Suprapubic skin (tissue), 4 donors: ENCODE measurements around the gene NDRG4.

ENCODE experiments used
- CTCF ChIP-seq, 2 donors: fragments of 200-600 bp in 1 of 2; fragments of 450-650 bp in 1 of 2; sonication (generic) in 1 of 2; IDR thresholded peaks; one replicate each; pipeline ENCODE4 v1.5.1; 2016 to 2019; ENCODE audit warnings: antibody characterized with exemption in 2 of 2, mild to moderate bottlenecking in 1 of 2, moderate library complexity in 1 of 2
- POLR2A ChIP-seq, 2 donors: fragments of 450-650 bp; IDR thresholded peaks; one replicate each; pipeline ENCODE4 v1.6.1; 2017; ENCODE audit warnings: antibody characterized with exemption in 2 of 2, mild to moderate bottlenecking in 2 of 2, moderate library complexity in 2 of 2
- POLR2AphosphoS5 ChIP-seq, 3 donors: sonication (generic); formaldehyde crosslinking; IDR thresholded peaks; one replicate each; pipeline ENCODE4 v1.6.1; 2017; ENCODE audit warnings: antibody characterized with exemption in 3 of 3

- TF ChIP-seq CTCF (IDR thresholded peaks at IDR 0.05) (no peak), POLR2AphosphoS5 (IDR thresholded peaks at IDR 0.05) (no peak), POLR2A (IDR thresholded peaks at IDR 0.05) (no peak)
Measured at GRCh38 chr16:58465817-58466216, 34.1 kb upstream of the NDRG4 start.
